Activated naive CD8-positive, alpha-beta T cell (primary cell): ENCODE data around the gene KIAA1217.
"Not testable (repeated sequence)": the region's sequence is repeated elsewhere in the genome, so short reads cannot be mapped to it uniquely, and the experiment has no call there.

Experiments
- H3K27ac Mint-ChIP-seq: one replicate; pipeline ENCODE4 v1.8.0; 2021; ENCODE audit warnings: mixed read lengths
- H3K27me3 Mint-ChIP-seq: one replicate; pipeline ENCODE4 v1.8.0; 2021; ENCODE audit warnings: mixed read lengths
- H3K36me3 Mint-ChIP-seq: one replicate; pipeline ENCODE4 v1.8.0; 2021; ENCODE audit warnings: mixed read lengths
- H3K4me1 Mint-ChIP-seq: one replicate; pipeline ENCODE4 v1.8.0; 2021; ENCODE audit warnings: low read depth, mixed read lengths
- H3K4me3 Mint-ChIP-seq: one replicate; pipeline ENCODE4 v1.8.0; 2021; ENCODE audit warnings: mild to moderate bottlenecking, mixed read lengths
- H3K9me3 Mint-ChIP-seq: one replicate; pipeline ENCODE4 v1.8.0; 2021; ENCODE audit warnings: low read depth, mixed read lengths

Gene KIAA1217

DNA sequence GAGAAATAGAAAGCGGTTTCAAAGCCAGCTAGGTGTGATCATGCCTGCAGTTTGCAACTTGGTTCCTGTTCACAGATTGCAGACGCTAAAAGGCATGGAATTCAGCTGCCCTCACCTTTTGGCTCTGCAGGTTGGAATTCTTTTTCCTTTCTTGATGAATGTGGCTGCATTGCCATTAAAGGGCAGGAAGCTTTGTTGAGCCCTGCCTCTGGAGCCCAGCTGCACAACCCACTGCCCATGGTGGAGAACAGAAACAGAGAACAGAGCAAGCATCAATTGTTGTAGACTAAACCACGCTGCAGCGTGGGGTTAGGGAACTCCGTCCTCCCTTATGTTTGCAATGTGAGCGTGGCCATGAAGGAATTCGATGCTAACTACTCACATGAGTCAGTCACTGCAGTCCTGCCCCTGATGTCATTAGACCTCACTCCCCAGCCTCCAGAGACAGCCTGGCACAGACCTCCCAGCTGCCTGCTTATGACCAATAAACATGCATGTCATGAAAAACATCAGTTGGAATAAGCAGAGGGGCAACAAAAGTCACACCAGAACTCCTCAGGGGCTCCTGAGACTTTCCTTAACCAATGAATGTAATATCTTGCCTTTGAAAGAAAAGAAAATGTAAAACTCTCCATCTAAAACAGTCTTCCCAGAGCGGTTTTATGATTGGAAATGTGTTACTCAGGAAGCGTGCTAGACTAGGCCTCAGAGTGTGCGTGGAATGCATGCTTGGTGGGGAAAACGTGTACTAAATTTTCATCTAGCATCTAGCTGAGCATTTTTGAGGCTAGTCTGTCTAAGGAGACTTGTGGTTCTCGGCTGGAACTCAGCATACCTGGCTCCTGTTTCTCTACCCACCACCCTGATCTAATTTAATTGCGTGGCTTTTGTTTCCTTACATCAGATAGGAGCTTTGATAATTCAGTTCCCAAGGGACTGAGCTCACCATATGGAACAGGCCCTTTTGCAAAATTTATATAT lies 232.2 kb downstream of the KIAA1217 start:
- no peaks in the 10 kb centered on the region for H3K9me3 Mint-ChIP-seq
- no peaks in the 10 kb centered on the region for H3K36me3 Mint-ChIP-seq
- no peak overlapping the region for H3K27ac Mint-ChIP-seq
- no peak overlapping the region for H3K4me3 Mint-ChIP-seq
- H3K4me1 Mint-ChIP-seq = no peaks in the 10 kb centered on the region
- H3K27me3 Mint-ChIP-seq = peaks cover 2% of the 10 kb centered on the region

DNA sequence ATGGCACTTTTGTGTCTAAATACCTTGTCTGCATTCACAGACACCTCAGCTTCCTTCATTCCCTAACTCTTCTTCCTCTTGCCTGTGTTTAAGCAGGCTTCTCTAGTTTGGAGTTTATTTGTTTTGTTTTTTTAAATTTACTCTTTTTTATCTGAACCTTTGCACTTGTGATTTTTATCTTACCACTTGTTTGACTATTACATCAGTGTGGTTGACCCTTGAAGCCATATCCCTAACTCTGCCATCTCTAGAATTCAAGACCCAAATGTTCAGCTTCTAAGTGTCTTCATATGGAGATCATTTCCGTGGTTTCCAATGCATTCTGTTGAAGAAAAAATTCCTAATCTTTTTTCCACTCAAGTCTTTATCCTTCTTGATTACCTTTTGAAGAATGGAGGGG lies 233.3 kb downstream of the KIAA1217 start:
- no peaks in the 10 kb centered on the region for H3K27me3 Mint-ChIP-seq
- no peak overlapping the region for H3K27ac Mint-ChIP-seq
- H3K4me3 Mint-ChIP-seq = no peak overlapping the region
- no peaks in the 10 kb centered on the region for H3K9me3 Mint-ChIP-seq
- H3K4me1 Mint-ChIP-seq = no peaks in the 10 kb centered on the region
- H3K36me3 Mint-ChIP-seq = no peaks in the 10 kb centered on the region

DNA sequence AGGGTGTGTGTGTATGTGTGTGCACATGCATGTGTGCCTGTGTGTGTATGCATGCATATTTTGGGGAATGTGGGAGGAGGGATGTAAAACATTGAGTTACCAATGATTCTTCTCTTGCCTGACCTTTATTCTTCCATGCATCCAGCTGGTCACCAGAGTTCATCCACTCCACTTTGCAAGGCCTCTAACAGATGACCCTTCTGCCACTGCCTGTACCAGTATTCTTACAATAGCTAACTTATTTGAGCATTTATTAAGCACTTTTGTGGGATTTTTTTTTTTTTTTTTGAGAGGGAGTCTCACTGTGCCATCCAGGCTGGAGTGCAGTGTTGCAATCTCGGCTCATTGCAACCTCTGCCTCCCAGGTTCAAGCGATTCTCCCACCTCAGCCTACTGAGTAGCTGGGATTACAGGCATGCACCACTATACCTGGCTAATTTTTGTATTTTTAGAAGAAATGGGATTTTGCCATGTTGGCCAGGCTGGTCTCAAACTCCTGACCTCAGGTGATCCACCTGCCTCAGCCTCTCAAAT lies 233.8 kb downstream of the KIAA1217 start:
- not testable (repeated sequence) for H3K36me3 Mint-ChIP-seq, H3K27ac Mint-ChIP-seq, H3K27me3 Mint-ChIP-seq, H3K4me3 Mint-ChIP-seq, H3K4me1 Mint-ChIP-seq, H3K9me3 Mint-ChIP-seq

DNA sequence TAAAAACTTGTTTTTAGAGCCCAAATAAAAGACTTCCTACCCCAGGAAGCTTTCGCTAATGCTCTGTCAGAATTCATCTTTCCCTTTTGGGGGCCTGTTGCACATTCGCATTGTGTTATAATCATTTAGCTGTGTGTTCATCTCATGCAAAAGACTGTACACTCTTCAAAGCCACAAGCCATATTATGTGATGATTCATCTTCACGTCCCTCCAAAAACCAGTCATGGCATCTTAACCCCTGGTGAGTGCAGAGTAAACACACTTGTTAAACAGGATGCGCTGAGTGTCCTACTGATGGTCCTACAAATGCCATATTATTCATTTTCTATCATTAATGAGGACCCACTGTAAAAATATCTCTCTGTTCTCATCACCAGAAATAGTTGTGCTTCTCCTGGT lies 235.4 kb downstream of the KIAA1217 start:
- H3K36me3 Mint-ChIP-seq = no peaks in the 10 kb centered on the region
- no peak overlapping the region for H3K27ac Mint-ChIP-seq
- H3K9me3 Mint-ChIP-seq = no peaks in the 10 kb centered on the region
- no peak overlapping the region for H3K4me3 Mint-ChIP-seq
- no peaks in the 10 kb centered on the region for H3K4me1 Mint-ChIP-seq
- H3K27me3 Mint-ChIP-seq = no peaks in the 10 kb centered on the region

DNA sequence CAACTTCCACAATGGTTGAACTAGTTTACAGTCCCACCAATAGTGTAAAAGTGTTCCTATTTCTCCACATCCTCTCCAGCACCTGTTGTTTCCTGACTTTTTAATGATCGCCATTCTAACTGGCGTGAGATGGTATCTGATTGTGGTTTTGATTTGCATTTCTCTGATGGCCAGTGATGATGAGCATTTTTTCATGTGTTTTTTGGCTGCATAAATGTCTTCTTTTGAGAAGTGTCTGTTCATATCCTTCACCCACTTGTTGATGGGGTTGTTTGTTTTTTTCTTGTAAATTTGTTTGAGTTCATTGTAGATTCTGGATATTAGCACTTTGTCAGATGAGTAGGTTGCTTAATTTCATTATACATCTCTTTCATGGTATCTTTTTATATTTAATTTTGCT lies 237.0 kb downstream of the KIAA1217 start:
- H3K4me1 Mint-ChIP-seq, H3K27ac Mint-ChIP-seq, H3K4me3 Mint-ChIP-seq, H3K9me3 Mint-ChIP-seq, H3K27me3 Mint-ChIP-seq, H3K36me3 Mint-ChIP-seq: not testable (repeated sequence)

DNA sequence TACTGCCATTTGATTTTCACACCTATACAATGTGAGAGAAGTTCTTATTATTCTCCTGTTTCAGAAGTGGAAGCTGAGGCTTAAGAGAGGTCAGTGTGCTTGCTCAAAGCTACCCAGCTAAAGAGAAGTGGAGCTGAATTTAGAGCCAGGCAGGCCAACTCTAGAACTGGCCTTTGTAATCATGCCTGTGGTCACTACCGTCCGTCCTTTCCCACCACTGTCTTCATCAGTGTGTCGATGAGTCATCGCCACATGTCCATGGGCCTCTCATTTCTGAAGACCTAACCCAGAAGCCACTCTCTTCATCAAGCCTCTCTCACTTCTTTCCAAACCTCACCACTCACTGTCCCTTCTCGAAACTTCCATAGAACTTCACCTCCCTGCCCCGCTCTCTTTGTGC lies 237.8 kb downstream of the KIAA1217 start:
- no peaks in the 10 kb centered on the region for H3K36me3 Mint-ChIP-seq
- H3K9me3 Mint-ChIP-seq = no peaks in the 10 kb centered on the region
- peaks cover 3% of the 10 kb centered on the region for H3K4me1 Mint-ChIP-seq
- H3K4me3 Mint-ChIP-seq = no peak overlapping the region
- H3K27ac Mint-ChIP-seq = no peak overlapping the region
- H3K27me3 Mint-ChIP-seq = peaks cover 4% of the 10 kb centered on the region

DNA sequence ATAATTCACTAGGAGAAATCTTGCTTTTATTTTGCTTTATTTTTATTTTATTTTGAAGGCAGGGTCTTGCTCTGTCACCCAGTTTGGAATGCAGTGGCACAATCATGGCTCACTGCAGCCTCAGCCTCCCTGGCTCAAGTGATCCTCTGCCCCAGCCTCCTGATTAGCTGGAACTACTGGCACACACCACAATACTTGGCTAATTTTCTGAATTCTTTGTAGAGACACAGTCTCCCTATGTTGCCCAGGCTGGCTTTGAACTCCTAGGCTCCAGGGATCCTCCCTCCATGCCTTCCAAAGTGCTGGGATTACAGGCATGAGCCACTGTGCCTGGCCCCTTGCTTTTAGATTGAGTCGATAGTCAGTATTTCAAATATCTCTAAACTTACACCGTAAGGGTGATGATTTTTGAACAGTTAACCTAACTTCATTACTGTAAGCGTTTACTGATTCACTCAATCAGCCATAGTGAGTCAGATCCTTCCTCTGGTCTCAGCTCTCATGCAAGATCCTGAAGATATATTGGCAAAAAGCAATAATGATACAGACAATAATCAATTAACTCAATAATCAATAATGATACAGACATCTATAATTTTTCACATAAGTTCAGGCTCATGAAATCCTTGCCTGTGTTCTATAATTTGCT lies 239.5 kb downstream of the KIAA1217 start:
- Mint-ChIP-seq H3K36me3 (no peaks in the 10 kb centered on the region), H3K27me3 (peaks cover 5% of the 10 kb centered on the region), H3K27ac (no peak overlapping the region), H3K4me3 (no peak overlapping the region), H3K9me3 (no peaks in the 10 kb centered on the region), H3K4me1 (peaks cover 9% of the 10 kb centered on the region)

DNA sequence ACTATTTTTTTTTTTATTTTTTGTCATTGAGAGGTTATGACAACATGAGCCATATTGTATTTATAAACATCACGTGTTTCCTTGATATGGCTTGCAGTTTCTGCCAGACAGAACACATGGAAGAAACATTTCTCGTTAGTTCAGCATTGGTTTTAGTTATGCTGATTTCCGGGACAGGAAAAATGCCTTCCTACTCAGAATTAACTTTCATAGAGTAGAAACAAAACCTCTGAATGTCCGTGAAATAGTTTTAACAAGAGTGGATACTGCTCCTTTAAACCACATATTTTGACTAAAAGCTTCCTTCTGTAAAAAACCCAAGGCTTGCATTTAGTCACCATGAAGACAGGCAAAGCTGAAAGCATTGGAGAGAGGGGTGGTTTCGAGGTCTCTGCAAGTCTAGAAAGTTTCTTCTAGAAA lies 240.4 kb downstream of the KIAA1217 start:
- Mint-ChIP-seq H3K27ac (no peak overlapping the region), H3K36me3 (no peaks in the 10 kb centered on the region), H3K27me3 (peaks cover 8% of the 10 kb centered on the region), H3K4me1 (peaks cover 9% of the 10 kb centered on the region), H3K4me3 (no peak overlapping the region), H3K9me3 (no peaks in the 10 kb centered on the region)

DNA sequence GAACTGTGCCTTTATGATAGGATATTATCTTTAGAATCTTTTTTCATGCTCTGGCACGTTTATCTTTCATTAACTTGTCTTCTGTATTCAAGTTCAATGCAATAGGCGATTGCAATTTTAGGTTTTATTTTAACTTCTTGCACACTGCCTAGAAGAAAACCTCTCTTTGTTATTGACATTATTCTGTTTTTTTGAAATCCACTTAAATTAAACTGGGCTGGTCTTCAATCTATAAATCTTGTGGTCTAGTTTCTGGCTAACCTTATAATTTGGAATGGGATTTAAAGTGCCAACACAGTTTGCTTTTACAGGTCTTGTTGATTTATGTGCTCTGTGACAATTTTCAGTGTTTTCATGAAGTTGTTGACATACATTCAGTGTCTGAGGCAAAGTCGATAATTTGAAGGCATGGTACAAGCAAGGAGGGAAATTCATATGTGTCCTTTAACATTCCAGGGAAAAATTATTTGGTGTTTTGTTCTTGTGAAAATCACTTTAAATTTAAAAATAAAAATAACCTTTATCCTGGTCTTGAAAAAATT lies 240.9 kb downstream of the KIAA1217 start:
- no peak overlapping the region for H3K4me3 Mint-ChIP-seq
- no peaks in the 10 kb centered on the region for H3K9me3 Mint-ChIP-seq
- peaks cover 10% of the 10 kb centered on the region for H3K27me3 Mint-ChIP-seq
- peaks cover 9% of the 10 kb centered on the region for H3K4me1 Mint-ChIP-seq
- no peaks in the 10 kb centered on the region for H3K36me3 Mint-ChIP-seq
- H3K27ac Mint-ChIP-seq = no peak overlapping the region

DNA sequence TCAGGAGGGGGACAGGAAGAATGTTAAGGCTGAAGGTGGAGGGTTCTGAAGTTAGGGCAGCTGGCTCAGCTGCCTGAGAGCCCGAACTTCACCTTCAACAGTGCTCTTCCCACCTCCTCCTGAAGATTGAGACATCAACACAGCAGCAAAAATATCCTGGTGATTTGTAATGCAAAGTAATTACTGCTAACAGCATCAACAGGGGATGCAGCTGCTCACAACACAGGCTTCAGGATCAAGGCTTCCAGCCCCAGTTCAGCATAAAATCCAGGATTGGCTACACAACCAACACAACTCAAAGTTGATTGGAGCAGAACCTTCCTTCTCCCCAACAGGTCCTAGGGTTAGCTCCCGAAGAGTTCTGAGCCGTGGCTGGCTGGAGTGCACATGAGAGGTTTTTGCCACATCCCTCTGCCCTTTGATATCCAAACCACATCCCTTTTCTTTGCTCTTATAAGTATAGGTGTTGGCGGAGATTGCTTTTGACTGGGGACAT lies 242.4 kb downstream of the KIAA1217 start:
- H3K27me3 Mint-ChIP-seq = peaks cover 17% of the 10 kb centered on the region

DNA sequence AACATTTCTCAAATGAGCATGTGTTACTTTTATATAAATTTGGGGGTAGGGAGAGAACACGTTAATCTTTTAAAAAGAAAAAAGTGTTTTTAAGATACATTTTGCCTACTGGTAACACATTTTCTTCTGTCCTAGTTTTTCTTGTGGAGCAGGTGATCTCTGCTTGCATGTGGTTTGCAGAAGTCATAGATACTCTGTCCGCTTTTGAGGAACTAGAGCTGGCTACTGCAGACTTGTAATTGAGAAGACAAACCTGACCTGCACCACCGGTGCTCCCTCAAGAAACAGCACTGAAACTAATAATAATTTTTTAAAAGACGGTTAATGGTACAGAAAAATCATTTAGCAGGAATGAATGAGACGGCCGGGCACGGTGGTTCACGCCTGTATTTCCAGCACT lies 243.1 kb downstream of the KIAA1217 start:
- peaks cover 17% of the 10 kb centered on the region for H3K27me3 Mint-ChIP-seq

More for the DNA sequence above, 242.4 kb downstream of the KIAA1217 start:
- Mint-ChIP-seq H3K27ac (no peak overlapping the region), H3K9me3 (no peaks in the 10 kb centered on the region), H3K4me3 (no peak overlapping the region), H3K4me1 (peaks cover 9% of the 10 kb centered on the region), H3K36me3 (no peaks in the 10 kb centered on the region)

DNA sequence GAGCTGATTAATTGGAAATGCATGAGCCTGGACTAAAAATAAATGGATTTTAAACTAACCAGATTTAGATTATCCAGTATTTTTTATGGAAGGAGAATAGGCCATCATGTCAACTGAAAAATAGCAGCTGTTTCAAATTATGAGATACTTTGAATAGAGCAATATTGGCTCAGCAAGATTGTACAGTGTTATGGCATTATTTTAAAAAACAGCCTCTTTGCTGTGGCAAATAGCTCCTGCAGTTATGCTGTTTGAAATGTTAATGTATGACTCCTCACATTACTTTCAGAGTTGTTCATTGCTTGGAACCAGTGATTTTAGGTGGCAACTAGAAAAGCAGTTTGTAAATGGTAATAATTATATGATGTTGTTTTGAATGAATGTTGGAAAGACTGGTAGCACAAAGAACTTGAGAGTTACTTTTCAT lies 244.5 kb downstream of the KIAA1217 start:
- no peaks in the 10 kb centered on the region for H3K36me3 Mint-ChIP-seq
- H3K9me3 Mint-ChIP-seq = no peaks in the 10 kb centered on the region
- H3K27me3 Mint-ChIP-seq = peaks cover 17% of the 10 kb centered on the region
- peaks cover 9% of the 10 kb centered on the region for H3K4me1 Mint-ChIP-seq
- H3K27ac Mint-ChIP-seq = no peak overlapping the region
- no peak overlapping the region for H3K4me3 Mint-ChIP-seq

More for the DNA sequence above, 243.1 kb downstream of the KIAA1217 start:
- Mint-ChIP-seq H3K4me1 (peaks cover 9% of the 10 kb centered on the region), H3K9me3 (no peaks in the 10 kb centered on the region), H3K27ac (no peak overlapping the region), H3K36me3 (no peaks in the 10 kb centered on the region), H3K4me3 (no peak overlapping the region)

DNA sequence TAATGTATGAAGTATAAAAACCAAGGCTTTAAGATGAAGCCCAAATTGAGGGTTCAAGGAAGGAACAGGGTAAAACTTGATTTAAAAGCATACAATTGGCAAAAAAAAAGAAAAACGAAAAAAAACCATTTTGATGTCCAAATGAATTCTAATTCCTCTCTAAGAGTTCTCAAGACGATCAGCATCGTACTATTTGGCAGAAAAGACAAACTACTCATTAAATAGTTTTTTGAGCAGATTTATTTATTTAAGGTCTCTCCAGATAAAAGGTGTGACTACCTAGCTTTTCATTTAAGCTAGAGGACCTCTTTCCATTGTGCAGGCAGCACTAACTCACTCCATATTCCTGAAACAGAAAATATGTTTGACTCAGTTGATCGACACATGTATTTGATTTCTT lies 245.0 kb downstream of the KIAA1217 start:
- Mint-ChIP-seq H3K27ac (no peak overlapping the region), H3K27me3 (peaks cover 17% of the 10 kb centered on the region), H3K9me3 (no peaks in the 10 kb centered on the region), H3K36me3 (no peaks in the 10 kb centered on the region), H3K4me3 (no peak overlapping the region), H3K4me1 (peaks cover 9% of the 10 kb centered on the region)

DNA sequence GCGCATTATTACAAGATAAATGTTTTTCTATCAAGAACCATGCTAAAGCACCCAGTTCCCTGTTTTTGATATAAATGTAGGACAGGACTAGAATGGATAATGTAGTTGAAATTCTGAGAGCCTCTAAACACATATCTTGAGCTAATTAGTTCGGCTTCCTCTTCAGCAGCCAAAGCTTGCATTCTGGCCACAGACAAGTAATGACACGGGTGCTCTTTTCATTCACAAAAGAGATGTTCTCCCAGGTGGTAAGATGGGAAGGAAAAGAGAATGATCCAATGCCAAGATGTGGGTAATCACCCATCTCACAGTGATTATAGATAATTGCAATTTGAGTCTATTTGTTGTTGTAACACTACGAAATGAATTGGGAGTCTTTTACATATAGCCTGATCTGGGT lies 246.5 kb downstream of the KIAA1217 start:
- Mint-ChIP-seq H3K27ac (no peak overlapping the region), H3K27me3 (peaks cover 14% of the 10 kb centered on the region), H3K4me1 (peaks cover 9% of the 10 kb centered on the region), H3K36me3 (no peaks in the 10 kb centered on the region), H3K9me3 (no peaks in the 10 kb centered on the region), H3K4me3 (no peak overlapping the region)

DNA sequence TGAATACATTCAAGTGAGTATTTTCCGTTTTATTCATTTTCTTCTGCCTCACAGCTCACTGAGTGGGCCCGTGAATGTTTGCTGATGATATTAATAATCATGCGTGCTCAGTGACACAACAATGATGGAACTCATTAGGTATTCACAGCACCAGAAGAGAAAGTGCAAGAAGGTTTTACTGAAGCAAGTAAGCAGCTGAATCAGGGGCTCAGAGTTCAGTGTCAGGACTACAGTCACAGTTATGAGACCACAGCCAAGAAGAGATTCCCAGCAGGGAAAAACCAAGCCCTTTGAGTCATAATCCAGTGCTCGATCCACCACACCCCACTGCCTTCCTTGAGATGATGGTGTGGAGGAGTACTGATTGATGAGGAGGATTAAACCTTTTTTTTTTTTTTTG lies 247.4 kb downstream of the KIAA1217 start:
- H3K27me3 Mint-ChIP-seq = peaks cover 14% of the 10 kb centered on the region
- H3K4me3 Mint-ChIP-seq = no peak overlapping the region
- no peaks in the 10 kb centered on the region for H3K36me3 Mint-ChIP-seq
- H3K27ac Mint-ChIP-seq = no peak overlapping the region
- H3K4me1 Mint-ChIP-seq = peaks cover 9% of the 10 kb centered on the region
- no peaks in the 10 kb centered on the region for H3K9me3 Mint-ChIP-seq
